Nucleus accumbens (tissue), 56 donors: ENCODE measurements around the gene VPS13D.
"Not testable (repeated sequence)": the region's sequence is repeated elsewhere in the genome, so short reads cannot be mapped to it uniquely, and the experiment has no call there.

ENCODE experiments used
- DNase-seq, 56 donors: peaks; one replicate each; lab custom pipeline; 2025; lab: John Stamatoyannopoulos, UW

VPS13D gene

DNA sequence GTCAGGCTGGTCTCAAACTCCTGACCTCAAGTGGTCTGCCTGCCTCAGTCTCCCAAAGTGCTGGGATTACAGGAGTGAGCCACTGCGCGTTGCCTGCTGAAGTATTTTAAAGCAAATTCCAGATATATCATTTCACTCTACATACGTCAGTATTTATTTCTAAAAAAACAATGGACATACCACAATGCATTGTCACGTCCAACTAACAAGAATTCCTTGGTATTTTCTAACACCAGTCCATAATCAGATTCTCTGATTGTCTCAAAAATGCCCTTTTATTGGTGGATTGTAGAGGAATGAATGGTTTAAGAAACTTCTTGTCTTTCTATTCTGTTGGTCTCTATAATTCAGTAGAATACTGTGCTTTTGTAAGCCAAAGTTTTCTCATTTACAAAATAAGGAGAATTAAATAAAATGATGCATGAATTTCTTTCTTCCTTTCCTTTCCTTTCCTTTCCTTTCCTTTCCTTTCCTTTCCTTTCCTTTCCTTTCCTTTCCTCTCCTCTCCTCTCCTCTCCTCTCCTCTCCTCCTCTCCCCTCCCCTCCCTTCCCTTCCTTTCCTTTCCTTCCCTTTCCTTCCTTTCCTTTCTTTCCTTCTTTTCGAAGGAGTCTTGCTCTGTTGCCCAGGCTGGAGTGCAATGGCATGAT lies 55.8 kb downstream of the VPS13D start:
- no peak for DNase-seq

DNA sequence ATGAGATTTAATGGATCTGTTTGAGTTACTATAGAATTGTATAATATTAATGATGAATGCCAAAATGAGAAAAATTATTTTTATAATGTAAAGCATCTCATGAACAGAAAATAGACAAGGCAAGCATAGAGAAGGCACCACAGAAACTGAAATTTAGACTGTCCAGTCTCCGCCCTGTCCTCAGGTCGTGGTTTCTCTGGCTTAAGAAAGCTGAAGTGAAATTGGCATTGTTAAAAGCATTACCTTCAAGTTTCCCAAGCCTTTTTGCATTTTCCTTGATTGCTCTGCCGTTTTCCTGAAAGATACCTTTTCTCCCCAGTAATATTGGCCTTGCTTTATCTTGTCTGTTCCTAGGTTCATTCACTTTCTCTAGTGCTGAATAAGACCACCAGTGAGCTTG lies 58.0 kb downstream of the VPS13D start:
- DNase-seq: no peak

DNA sequence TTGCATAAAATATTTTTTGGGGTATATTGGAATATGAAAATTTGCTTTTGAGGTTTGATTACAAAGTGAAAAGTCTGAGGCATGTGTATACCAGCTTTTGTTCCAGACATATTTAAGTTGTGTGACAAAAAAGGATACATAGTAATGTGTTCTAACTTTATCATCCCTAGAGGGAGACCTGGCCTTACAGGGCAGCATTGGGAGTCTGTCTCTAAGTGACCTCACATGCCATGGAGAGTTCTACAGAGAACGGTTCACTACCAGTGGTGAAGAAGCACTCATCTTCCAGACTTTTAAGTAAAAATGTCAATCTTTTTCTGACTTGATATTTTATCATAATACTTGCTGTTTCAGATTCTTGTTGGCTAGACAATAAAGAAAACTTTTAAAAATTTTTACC lies 61.0 kb downstream of the VPS13D start:
- DNase-seq: no peak

DNA sequence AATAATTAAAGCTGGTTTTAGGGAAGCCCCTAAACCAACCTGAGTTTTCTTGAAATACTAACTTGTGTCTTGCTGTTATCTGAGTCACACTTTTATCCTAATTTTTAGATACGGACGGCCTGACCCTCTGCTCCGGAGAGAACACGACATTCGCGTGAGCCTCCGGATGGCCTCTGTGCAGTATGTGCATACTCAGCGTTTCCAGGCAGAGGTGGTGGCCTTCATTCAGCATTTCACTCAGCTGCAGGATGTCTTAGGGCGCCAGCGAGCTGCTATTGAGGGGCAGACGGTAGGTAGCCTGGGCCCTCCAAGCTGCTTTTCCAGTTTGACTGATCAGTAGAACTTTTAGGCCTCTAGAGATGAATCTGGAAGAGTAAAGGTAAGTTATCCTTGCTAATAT lies 63.6 kb downstream of the VPS13D start:
- no peak for DNase-seq

DNA sequence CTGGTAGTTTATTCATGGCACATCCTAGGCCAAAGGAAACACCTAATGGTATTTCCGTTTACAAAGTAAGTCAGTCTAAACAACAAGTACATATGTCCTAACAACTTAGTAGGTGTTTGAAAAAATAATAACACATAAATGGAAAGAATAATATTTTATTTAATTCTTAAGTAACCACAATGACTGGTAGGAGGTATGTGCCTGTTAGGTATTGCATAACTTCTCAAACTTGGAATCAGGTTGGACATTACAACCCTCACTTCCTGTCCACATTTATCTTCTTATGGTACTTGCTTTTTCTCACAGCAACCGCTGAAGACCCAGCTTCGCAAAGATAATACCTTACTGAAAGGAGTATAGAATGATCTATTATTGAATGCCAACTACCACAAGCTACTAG lies 64.2 kb downstream of the VPS13D start:
- no peak for DNase-seq

GRCh38 chr1:12296016-12296415 lies 66.2 kb downstream of the VPS13D start:
- no peak for DNase-seq

DNA sequence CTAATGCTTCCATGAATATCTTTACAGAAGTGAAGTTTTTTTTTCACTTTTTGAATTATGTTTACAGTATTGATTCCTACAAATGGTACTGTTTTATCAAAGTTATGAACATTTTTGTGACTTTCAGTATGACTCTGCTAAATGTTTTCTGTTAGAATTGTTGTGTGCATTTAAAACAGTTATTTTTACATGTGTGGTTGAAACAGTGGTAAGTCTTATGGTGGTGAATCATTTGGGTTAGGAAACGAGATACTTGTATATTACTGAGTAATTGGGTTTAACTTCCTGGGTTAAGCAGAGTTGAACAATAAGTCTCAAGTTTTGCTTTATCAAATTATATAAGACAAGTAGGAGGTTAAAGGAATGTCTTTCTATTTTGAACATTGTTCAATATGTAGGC lies 66.8 kb downstream of the VPS13D start:
- DNase-seq: no peak

DNA sequence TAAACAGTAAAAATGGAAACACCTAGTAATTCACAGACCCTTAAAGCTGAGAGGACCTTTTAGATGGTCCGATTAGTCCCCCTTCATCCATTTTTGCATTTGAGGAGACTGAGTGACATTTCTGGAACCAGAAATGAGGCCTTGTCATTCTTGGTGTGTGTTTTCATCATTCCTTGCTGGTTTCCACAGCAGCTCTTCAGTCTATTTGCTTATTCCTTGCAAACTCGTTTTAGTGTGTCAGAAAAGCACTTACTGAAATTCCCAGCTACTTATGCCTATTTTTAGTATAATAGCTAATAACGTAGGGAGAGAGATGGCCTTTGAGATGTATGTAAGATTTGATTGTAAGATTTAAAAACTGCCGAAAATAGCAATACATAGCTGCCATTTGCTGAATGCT lies 70.9 kb downstream of the VPS13D start:
- no peak for DNase-seq

DNA sequence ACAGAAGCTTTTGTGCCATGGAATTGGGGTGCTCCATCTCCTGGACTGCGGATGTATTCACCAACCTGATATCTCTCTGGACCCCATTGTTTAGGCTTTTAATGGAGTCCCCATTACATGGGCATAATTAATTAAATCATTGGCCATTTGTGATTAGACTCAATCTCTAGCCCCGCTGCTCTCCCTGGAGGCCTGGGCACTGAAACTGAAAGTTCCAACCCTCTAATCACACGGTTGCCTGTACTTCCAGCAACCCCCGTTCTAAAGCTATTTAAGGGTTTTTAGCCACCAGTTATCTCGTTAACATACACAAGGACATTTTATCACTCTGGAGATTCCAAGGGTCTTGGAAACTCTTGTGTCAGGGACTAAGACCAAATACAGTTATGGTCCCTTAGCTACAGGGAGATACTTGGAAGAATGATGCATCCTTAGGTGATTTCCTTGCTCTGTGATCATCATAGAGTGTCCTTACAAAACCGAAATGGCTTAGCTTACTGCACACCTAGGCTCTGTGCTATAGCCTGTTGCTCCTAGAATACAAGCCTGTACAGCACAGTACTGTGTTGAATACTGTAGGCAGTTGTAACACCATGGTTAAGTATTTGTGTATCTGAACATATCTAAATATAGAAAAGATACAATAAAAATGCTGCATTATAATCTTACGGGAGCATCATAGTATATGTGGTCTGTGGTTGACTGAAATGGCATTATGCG lies 71.8 kb downstream of the VPS13D start:
- DNase-seq: no peak

DNA sequence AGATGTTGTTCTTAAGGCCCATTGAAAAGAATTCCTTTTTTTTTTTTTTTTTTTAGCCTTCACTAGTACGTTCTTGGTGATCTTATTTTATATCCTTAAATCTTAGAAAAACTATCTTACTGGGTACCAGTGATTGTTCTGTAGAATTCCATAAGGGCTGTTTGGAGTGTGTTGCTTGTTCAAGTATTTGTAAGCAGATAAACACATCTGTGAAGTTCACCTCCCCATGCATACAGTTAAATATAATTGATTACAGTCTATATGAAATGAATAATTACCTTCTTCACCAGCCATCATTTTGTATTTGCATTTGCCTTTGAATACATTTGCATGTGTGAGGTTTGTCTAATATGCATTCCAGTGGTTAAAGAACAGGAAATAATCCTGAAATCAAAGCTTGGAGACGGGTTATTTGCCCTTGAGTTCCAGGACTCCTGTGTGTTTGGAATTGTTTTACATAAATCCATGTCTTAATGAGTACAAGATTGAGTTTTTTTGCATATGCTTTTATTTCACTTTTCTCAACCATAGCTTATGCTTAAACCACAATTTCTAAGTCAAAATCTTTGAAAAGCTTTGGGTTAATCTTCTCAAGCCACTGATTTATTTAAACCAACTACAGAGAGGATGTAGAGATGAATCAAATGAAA lies 73.1 kb downstream of the VPS13D start:
- no peak for DNase-seq

DNA sequence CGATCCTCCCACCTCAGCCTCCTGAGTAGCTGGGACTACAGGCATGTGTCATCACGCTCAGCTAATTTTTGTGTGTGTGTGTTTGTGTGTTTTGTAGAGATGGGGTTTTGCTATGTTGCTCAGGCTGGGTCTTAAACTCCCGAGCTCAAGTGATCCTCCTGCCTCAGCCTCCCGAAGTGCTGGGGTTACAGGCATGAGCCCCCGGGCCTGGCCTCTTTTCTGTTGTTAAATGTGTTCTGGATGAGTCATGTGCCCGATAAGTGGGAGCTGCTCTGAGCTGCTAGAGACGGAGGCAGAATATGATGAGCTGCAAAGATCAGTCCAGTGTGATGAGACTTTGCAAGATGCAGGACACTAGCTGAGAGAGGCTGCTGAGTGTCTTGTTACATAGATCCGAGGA lies 75.5 kb downstream of the VPS13D start:
- DNase-seq: no peak

DNA sequence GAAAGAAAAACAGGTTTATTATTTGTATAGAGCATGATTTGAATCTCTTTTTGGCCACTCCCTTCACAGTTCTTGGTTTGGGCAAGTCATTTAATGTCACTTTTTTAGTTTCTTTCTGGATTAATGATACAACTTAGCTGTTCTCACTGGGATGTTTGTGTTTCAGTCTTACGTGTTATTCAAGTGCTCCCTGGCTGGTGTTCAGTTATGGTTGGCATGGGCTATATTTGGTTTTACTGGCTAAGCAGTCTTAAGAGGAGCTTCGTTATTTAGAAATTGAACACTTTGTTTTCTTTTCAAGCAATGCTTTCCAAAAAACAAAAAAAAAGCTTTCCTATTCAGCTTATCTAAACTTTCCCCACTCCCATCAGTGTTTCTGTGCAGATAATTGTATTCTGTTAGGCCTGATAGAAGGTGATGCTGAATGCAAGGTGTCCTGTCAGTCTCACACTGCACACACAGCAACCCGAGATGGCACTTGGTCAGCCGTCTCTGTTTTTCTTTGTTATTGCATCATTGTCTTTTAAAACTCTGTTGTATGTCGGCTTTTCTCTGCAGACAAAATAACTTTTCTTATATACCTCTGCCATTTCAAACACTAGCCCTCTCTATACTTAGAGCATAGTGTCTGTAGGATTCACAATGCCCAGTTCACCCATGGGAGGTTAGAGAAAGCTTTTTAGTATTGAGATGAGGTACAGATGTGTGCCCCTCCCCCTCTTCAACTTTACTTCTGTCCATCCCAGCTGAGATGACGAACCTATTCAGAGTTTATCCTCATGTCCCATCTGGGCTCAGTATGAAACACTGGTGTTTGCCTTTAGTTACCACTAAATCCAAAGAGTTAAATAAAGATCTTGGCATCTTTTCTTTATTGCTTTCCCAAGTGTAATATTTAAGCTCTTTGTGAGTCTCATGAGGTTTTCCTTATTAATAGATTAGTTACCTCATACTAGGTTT lies 80.2 kb downstream of the VPS13D start:
- DNase-seq: no peak

DNA sequence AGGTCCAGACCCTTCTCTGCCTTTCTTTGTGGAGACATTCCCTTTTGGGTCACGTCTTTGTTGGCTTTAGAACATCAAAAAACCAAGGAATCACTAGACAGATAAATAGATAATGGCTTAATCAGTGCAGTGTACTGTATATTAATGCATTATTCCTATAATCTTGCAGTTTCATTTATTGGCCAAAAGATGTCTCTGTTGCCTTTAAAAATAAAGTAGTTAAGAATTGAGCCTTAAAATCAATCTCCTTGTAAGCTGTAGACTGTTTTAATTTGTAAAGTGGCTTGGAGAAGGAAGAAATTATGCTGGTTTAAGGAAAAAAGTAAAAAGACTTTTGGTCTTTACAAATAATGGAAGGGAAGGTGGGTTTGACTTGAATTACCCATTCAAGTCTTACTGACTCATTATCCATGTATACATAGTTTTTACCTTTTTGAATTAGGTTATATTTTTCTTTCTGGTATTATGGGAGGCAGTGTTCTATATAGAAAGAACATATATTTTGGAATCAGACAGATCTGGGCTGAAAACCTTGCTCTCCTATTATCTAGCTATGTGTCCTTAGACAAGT lies 84.6 kb downstream of the VPS13D start:
- DNase-seq: no peak

GRCh38 chr1:12315146-12315545 lies 85.3 kb downstream of the VPS13D start:
- DNase-seq: no peak

DNA sequence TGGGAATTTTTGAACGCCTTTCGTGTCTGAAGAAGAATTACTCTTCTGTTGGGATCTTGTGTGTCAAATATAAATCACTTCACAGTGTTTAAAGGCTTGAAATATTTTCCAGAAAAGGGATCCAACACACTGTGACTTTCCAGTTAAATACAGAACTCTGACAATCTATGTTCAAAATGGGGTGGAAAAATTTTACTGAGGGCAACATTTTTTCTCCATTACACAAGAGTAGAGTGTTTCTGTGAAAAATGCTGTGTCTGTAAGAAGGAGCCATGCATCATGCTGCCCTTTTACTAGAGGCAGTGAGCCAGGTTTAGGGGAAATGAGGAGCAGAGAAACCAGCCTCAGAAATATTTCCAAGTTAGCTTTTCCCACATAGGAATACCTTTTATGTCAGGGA lies 86.5 kb downstream of the VPS13D start:
- DNase-seq: no peak

GRCh38 chr1:12320486-12320885 lies 90.7 kb downstream of the VPS13D start:
- no peak for DNase-seq

- no peak for DNase-seq
Observed at GRCh38 chr1:12324423-12324822, 94.6 kb downstream of the VPS13D start.

- not testable (repeated sequence) for DNase-seq
Observed at GRCh38 chr1:12324973-12325372, 95.1 kb downstream of the VPS13D start.

DNA sequence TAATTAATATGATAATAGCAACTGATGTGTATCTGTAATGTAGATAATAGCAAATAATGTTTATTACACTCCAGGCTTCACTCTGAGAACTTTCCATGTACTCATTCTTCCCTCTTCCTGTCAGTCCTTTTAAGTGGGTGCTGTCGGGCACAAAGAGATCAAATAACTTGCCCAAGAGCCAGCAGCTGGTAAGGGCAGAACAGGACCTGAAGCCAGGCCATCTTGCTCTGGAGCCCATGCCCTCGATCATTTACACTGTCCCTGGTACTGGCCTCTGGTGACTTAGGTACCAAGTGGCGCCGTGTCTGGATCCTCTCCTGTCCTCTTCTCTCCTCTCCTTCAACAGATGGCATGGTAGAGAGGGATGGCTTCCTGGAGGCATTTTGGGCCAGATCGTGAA lies 97.2 kb downstream of the VPS13D start:
- DNase-seq: no peak

- no peak for DNase-seq
Observed at GRCh38 chr1:12327566-12327965, 97.7 kb downstream of the VPS13D start.
